ENCODE data around the gene COL15A1. TPM values are rescaled to one million over a fixed set of nuclear protein-coding genes. Genes with fewer than 3 reads are reported as not detected.

Gene COL15A1
- total and polyA plus RNA-seq, 2 of the 13 experiments (the other 11 are each of a cell fraction or from before 2014, with no cell fraction given): not detected

GRCh38 chr9:98940276-98940675 is 3.4 kb upstream of the COL15A1 start:
- TF ChIP-seq ZNF564 (CRISPR knock-in tag; IDR thresholded peaks at IDR 0.05) (no peak), FOXM1 (CRISPR knock-in tag; IDR thresholded peaks at IDR 0.05) (no peak), NR1H2 (CRISPR knock-in tag; IDR thresholded peaks at IDR 0.05; ENCODE audit: borderline replicate concordance, low read depth) (no peak), SMC3 (IDR thresholded peaks at IDR 0.05; ENCODE audit: low read length) (no peak), ZBTB46 (CRISPR knock-in tag; IDR thresholded peaks at IDR 0.05; ENCODE audit: borderline replicate concordance) (no peak), SIX4 (CRISPR knock-in tag; IDR thresholded peaks at IDR 0.05) (no peak), DPF2 (CRISPR knock-in tag; IDR thresholded peaks at IDR 0.05; ENCODE audit: borderline replicate concordance, low read depth) (no peak), E2F1 (CRISPR knock-in tag; IDR thresholded peaks at IDR 0.05) (no peak), CSRNP2 (CRISPR knock-in tag; conservative IDR thresholded peaks at IDR 0.05; ENCODE audit: low read depth) (no peak), ESRRA (CRISPR knock-in tag; IDR thresholded peaks at IDR 0.05; ENCODE audit: low read depth) (no peak), TP53 (CRISPR knock-in tag; conservative IDR thresholded peaks at IDR 0.05) (no peak), HOXA5 (CRISPR knock-in tag; IDR thresholded peaks at IDR 0.05) (no peak), STAT5B (CRISPR knock-in tag; IDR thresholded peaks at IDR 0.05) (no peak), AKAP8 (CRISPR knock-in tag; IDR thresholded peaks at IDR 0.05) (no peak), BCLAF1 (IDR thresholded peaks at IDR 0.05) (no peak), ZNF841 (CRISPR knock-in tag; IDR thresholded peaks at IDR 0.05; ENCODE audit: borderline replicate concordance) (no peak)

More at GRCh38 chr9:98940276-98940675, 3.4 kb upstream of the COL15A1 start:
- Histone ChIP-seq H3K4me2 (ENCODE audit: low read depth, low read length) (no peak overlapping the region), H3K9me3 (ENCODE audit: low read length) (no peaks in the 10 kb centered on the region), H3K79me2 (ENCODE audit: insufficient read depth, low read length) (no peaks in the 10 kb centered on the region), H3K27ac (ENCODE audit: extremely low read length, insufficient read depth, low read length) (no peak overlapping the region), H3K27me3 (ENCODE audit: control insufficient read depth in 1 of 2, insufficient read depth in 2 of 2, low read length in 2 of 2) (peaks cover 0 to 21% of the 10 kb centered on the region in 2 experiments; a peak in 3 of 5 replicates), H3K4me1 (ENCODE audit: insufficient read depth, low read length) (no peaks in the 10 kb centered on the region), H3K36me3 (replicated peaks in 1 of 2; ENCODE audit: control insufficient read depth in 1 of 2, insufficient read depth in 2 of 2, low read length in 2 of 2) (no peaks in the 10 kb centered on the region), H2AFZ (ENCODE audit: low read length) (no peak overlapping the region), H3K4me3 (replicated peaks in 1 of 3; ENCODE audit: insufficient read depth in 1 of 3, low read depth in 2 of 3, low read length in 3 of 3) (no peak overlapping the region), H3K9ac (ENCODE audit: insufficient read depth, low read depth, low read length) (no peak overlapping the region), H4K20me1 (ENCODE audit: insufficient read depth, low read length) (no peaks in the 10 kb centered on the region)
- FAIRE-seq (no peak), DNase-seq (ENCODE audit: low spot score) (no peak), ATAC-seq (no peak)
- POLR2A ChIA-PET: no interaction called here
- intact Hi-C loops (cut with micrococcal nuclease; ENCODE audit: unreplicated experiment) (no loop called here), in situ Hi-C loops (cut with HindIII; ENCODE audit: extremely low pct_ligation_motif_present, low pct_unique_long_range_greater_than_20kb) (no loop called here)
- WGBS (ENCODE audit: low lambda C conversion rate): 2% methylated on average over 3 of the region's 3 CpGs
- CTCF ChIA-PET (ENCODE audit: low intra/inter-chr PET ratio, low total read pairs): no interaction called here
- BruUV-seq (replicated peaks): no TSS peak
